ENCODE measurements around the gene TMEM147. TPM values are rescaled to one million over a fixed set of nuclear protein-coding genes. Genes with fewer than 3 reads are reported as not detected.

TMEM147 gene
- total RNA-seq, 2 donors from 2014 or later, result 49.6 to 114 TPM

- intact Hi-C loops (cut with DNase I), result no loop called here
- Histone ChIP-seq H3K9me3 (no peaks in the 10 kb centered on the region), H3K4me1 (no peaks in the 10 kb centered on the region), H3K27me3 (no peaks in the 10 kb centered on the region), H3K4me3 (no peak overlapping the region), H3K9ac (ENCODE audit: low read depth in 2 of 2, low read length in 2 of 2) (no peak overlapping the region), H3K27ac (no peak overlapping the region), H3K36me3 (no peaks in the 10 kb centered on the region)
- TF ChIP-seq CTCF (IDR thresholded peaks at IDR 0.05), result no peak
- no peak for DNase-seq
These were observed 26.1 kb upstream of the TMEM147 start for GRCh38 chr19:35519291-35519690.

DNA sequence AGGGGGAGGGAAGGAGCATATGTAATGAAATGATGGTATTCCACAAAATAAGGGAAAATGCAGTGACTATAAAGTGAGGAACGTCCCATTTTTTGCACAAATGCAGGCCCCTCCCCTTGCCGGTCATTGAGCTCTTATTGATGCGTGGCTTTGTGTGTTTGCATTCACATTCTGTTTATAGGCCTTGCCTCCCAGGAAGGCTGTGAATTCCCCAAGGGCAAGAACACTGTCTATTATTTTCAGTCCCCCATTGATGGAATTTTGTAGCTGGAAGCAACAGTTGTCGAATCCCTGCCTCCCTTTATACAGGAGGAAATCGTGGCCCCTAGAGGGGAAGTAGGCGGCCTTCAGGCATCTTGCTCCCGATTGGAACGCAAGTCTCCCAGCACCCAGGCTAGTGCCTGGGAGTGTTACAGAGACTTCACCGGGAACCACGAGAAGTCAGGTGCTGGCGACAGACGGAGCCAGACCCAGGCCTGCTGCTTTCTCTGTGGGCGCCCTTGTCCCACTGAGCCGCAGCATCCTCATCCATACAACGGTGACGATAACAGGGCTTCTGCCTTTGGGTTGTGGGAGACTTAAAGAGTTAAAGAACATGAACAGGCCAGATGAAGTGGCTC is 24.2 kb upstream of the TMEM147 start:
- H3K4me1 ChIP-seq, result no peaks in the 10 kb centered on the region
- TF ChIP-seq CTCF (IDR thresholded peaks at IDR 0.05), result no peak
- no peak overlapping the region for H3K4me3 ChIP-seq
- DNase-seq, result no peak
- no peaks in the 10 kb centered on the region for H3K36me3 ChIP-seq
- intact Hi-C loops (cut with DNase I), result no loop called here
- H3K27me3 ChIP-seq, result no peaks in the 10 kb centered on the region
- no peak overlapping the region for H3K27ac ChIP-seq
- H3K9me3 ChIP-seq, result no peaks in the 10 kb centered on the region
- no peak overlapping the region for H3K9ac ChIP-seq (ENCODE audit: low read depth in 2 of 2, low read length in 2 of 2)

GRCh38 chr19:35522745-35523327 is 22.6 kb upstream of the TMEM147 start:
- no peak for TF ChIP-seq CTCF (IDR thresholded peaks at IDR 0.05)
- intact Hi-C loops (cut with DNase I), result no loop called here
- no peak overlapping the region for H3K27ac ChIP-seq
- H3K9me3 ChIP-seq, result no peaks in the 10 kb centered on the region
- H3K36me3 ChIP-seq, result no peaks in the 10 kb centered on the region
- no peak for DNase-seq
- no peak overlapping the region for H3K9ac ChIP-seq (ENCODE audit: low read depth in 2 of 2, low read length in 2 of 2)
- no peaks in the 10 kb centered on the region for H3K27me3 ChIP-seq
- H3K4me1 ChIP-seq, result no peaks in the 10 kb centered on the region
- H3K4me3 ChIP-seq, result no peak overlapping the region

- Histone ChIP-seq H3K9ac (ENCODE audit: low read depth in 2 of 2, low read length in 2 of 2) (no peak overlapping the region), H3K4me1 (no peaks in the 10 kb centered on the region), H3K9me3 (no peaks in the 10 kb centered on the region), H3K36me3 (no peaks in the 10 kb centered on the region), H3K4me3 (no peak overlapping the region), H3K27ac (no peak overlapping the region), H3K27me3 (no peaks in the 10 kb centered on the region)
- no peak for TF ChIP-seq CTCF (IDR thresholded peaks at IDR 0.05)
- DNase-seq, result no peak
- intact Hi-C loops (cut with DNase I), result no loop called here
These were observed 21.1 kb upstream of the TMEM147 start for GRCh38 chr19:35524181-35524837.

GRCh38 chr19:35525873-35526272 is 19.6 kb upstream of the TMEM147 start:
- Histone ChIP-seq H3K27ac (no peak overlapping the region), H3K4me3 (no peak overlapping the region), H3K27me3 (no peaks in the 10 kb centered on the region), H3K36me3 (no peaks in the 10 kb centered on the region), H3K9ac (ENCODE audit: low read depth in 2 of 2, low read length in 2 of 2) (no peak overlapping the region), H3K9me3 (no peaks in the 10 kb centered on the region), H3K4me1 (no peaks in the 10 kb centered on the region)
- intact Hi-C loops (cut with DNase I), result no loop called here
- DNase-seq, result no peak
- TF ChIP-seq CTCF (IDR thresholded peaks at IDR 0.05), result no peak
